IPS DF 19.7 (cell line): ENCODE measurements around the gene TEX22.

Experiments
- DNase-seq: peaks from one replicate; pipeline ENCODE4 v3.0.0-alpha.2; 2013; ENCODE audit warnings: low read depth, low spot score

TEX22 gene

DNA sequence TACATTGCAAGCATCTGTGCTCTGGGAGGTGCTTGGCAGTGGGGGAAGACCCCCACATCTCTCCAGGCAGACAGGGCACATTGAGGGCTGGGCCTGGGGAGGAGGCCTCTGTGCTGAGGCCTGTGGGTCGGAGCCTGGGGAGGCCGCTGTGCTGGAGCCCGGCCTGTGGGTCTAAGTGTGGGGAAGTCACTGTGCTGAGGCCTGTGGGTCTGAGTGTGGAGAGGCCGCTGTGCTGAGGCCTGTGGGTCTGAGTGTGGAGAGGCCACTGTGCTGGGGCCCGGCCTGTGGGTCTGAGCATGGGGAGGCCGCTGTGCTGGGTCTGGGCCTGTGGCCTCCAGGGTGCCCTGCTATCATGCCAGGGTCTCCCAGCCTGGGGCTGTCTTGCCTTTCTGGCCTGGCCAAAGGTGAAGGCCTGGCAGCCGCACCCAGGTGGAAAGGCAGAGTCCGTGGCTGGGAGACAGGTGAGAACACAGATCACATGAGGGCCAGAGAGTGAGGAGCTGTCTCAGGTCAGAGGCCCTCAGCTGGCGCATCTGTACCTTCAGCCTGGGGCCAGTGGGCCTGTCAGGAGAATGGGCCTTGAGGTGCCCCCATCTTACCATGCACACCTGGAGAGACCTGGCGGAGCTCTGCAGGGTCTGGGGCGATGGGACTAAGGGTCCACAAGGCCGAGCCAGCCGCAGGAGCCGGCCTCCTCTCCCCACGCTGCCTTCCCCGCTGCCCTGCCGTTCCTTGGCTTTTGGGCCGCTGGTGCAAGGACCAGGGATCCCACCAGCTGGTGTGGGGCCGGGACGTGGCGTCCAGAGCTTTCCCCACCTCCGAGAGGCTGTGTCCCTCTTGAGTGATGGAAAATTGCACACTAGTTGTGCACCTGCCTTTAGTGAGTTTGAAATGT lies 57.7 kb downstream of the TEX22 start:
- no peak for DNase-seq

DNA sequence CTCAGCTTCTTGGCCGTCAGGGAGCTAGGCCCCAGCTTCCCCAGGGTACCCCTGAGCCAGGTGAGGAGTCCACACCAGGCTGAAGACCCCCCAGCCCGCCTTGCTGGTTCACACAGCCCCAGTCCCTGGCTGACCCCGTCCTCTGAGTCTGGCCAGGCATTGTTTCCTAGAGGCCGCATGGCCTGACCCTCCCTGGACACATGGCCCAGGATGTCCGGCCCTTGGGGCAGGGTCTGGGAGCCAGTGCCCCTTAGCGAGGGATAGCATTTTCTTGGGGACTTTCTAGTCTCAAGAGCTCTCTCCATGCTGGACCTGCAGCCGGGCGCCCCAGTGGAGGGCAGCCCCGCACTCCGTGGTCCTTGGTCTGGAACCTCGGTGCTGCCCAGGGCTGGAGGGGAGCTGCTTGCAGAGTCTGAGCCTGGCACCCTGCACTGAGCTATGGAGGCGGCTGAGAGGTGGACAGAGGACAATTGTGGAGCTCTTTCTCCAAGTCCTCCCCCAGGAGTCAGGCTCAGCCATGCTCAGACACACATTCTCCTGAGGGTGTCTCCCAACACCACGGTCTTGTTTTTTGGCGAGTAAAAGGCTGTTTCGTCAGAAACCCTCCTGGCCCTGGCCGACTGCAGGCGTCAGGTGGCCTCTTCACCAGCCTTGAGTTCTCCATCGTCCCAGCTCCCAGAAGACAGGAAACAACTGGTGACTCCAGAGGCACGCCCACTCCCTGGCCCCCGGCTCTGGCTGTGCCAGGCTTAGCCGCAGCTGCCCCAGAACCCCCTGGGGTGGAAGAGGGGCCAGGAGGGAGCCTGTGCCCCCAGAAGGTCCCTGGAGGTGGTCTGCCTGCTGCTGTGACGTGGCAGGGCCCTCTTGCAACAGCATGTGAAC lies 58.6 kb downstream of the TEX22 start:
- DNase-seq = no peak

DNA sequence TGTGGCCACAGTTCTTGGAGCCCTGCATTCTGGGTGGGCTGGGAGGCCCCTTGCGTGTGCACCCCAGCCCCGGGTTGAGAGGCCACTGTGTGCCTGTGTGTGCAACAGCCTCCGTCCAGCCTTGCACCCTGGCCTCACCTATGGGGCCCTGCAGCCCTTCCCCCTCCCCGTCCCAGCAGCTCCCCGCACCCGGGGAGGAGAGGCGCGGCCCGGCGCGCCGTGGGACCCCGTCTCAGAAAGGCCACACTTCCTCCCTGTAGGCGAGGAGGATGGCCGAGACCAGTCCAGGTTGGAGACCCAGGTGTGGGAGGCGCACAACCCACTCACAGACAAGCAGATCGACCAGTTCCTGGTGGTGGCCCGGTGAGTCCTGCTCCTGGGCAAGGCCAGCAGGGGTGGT lies 59.7 kb downstream of the TEX22 start:
- DNase-seq = no peak

DNA sequence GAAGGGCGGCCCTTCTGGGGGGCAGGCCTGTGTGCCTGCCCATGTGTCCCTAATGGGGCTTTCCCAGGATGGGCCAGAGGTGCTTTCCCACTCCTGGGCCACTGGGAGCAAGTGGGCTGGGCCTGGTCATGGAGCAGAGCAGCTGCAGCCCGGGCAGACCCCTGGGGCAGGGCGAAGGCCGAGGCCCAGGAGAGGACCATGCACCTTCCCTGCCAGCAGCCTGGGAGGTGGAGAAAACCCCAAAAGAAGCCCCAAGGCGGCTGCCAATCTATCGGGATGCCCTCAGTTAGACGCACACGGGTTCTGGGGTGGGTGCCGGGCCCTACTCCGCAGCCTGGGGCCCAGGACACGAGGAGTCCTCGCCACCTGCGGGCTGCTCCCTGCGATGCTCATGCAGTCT lies 60.2 kb downstream of the TEX22 start:
- DNase-seq = no peak

DNA sequence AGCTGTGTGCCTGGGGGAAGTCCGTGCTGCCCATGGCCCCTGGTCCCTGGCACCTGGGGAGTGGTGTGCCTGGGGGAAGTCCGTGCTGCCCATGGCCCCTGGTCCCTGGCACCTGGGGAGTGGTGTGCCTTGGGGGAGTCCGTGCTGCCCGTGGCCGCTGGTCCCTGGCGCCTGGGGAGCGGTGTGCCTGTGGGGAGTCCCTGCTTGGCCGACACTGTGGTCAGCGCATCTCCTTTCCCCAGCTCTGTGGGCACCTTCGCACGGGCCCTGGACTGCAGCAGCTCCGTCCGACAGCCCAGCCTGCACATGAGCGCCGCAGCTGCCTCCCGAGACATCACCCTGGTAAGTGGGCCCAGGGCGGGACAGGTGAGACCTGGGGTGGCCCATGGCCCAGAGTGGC lies 61.8 kb downstream of the TEX22 start:
- DNase-seq = no peak

DNA sequence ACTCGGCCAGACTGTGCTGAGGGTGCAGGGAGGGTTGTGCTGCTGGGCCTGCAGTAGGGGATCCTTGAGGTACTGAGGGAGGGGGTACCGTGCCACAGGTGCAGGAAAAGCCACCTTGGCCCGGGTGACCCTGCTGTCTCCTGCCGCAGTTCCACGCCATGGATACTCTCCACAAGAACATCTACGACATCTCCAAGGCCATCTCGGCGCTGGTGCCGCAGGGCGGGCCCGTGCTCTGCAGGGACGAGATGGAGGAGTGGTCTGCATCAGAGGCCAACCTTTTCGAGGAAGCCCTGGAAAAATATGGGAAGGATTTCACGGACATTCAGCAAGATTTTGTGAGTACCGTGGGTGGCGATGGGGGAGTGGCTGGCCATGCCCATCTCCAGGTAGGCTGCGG lies 62.3 kb downstream of the TEX22 start:
- DNase-seq = no peak

DNA sequence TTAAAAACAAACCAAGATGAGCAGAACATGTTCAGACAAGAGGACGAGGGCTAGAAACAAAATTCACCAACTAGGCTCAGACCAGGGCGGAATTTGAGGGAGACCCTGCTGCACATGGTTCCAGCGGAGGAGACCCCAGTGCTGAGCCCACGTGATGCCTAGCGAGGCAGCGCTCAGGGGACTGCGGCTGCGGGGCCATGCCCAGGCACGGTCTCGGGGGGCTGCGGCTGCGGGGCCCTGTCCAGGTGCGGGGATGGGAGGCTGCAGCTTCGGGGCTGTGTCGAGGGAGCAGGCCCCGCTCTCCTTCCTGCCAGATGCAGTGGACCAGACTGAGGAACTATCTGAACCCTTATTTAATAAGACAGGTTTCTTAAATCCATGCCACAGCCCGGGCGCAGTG lies 63.6 kb downstream of the TEX22 start:
- no peak for DNase-seq
